HepG2 (cell line): ENCODE measurements around the gene ZNF71. TPM values are rescaled to one million over a fixed set of nuclear protein-coding genes. Genes with fewer than 3 reads are reported as not detected.

Experiments used
- ATAC-seq: fragments of 200-7000 bp; cut with Tn5 transposase; 3 replicates; pipeline ENCODE4 v1.9.1; 2020; ENCODE audit warnings: mild to moderate bottlenecking, moderate library complexity
- BruUV-seq: library from RNA; stranded (reverse); fragments of 400-500 nt; replicated peaks from 2 replicates; lab custom pipeline; 2021; lab: Mats Ljungman, UMichigan
- CTCF ChIA-PET: fragments of 300-600 bp; formaldehyde crosslinking; extraction: SDS; loops from one replicate; lab custom pipeline; 2021; ENCODE audit warnings: low total read pairs, inconsistent platforms, low intra/inter-chr PET ratio; lab: Yijun Ruan, JAX
- POLR2A ChIA-PET: fragments of 350-600 bp; sonication (Branson Sonifier 250); formaldehyde crosslinking; loops from one replicate; lab custom pipeline; 2020; ENCODE audit warnings: antibody characterized with exemption, inconsistent platforms; lab: Yijun Ruan, JAX
- DNase-seq: peaks from one replicate; pipeline ENCODE4 v3.0.0-alpha.2; 2015; ENCODE audit warnings: low spot score
- FAIRE-seq: peaks from 3 replicates; lab custom pipeline; 2011; peaks lifted over from hg19 to GRCh38; lab: Jason Lieb, UNC
- H2AFZ ChIP-seq: one replicate; pipeline ENCODE4 v1.6.1; 2011; ENCODE audit warnings: low read length, inconsistent platforms
- H3K27ac ChIP-seq: fragments of 300-600 bp; 3 replicates; pipeline ENCODE4 v1.8.0; 2011; ENCODE audit warnings: mixed run types, mild to moderate bottlenecking, mixed read lengths, low read length, inconsistent platforms; ENCODE audit not compliant: insufficient read depth; ENCODE audit errors: extremely low read length
- H3K27me3 ChIP-seq, 2 experiments: fragments of 200-600 bp in 1 of 2; 2 replicates in 1 of 2; 3 replicates in 1 of 2; pipeline versions ENCODE4 v1.6.0 to v1.8.0; 2011; ENCODE audit warnings: low read length in 2 of 2, mild to moderate bottlenecking in 2 of 2, moderate library complexity in 2 of 2, inconsistent platforms in 1 of 2; ENCODE audit not compliant: insufficient read depth in 2 of 2, control insufficient read depth in 1 of 2
- H3K36me3 ChIP-seq, 2 experiments: fragments of 200-600 bp in 1 of 2; replicated peaks in 1 of 2; 2 replicates in 1 of 2; 3 replicates in 1 of 2; pipeline versions ENCODE4 v1.5.1 to v1.8.0; 2011; ENCODE audit warnings: low read length in 2 of 2, inconsistent platforms in 1 of 2; ENCODE audit not compliant: insufficient read depth in 2 of 2, control insufficient read depth in 1 of 2
- H3K4me1 ChIP-seq: 2 replicates; pipeline ENCODE4 v1.5.1; 2012; ENCODE audit warnings: low read length, inconsistent platforms; ENCODE audit not compliant: insufficient read depth
- H3K4me2 ChIP-seq: 2 replicates; pipeline ENCODE4 v1.6.0; 2011; ENCODE audit warnings: low read depth, low read length, inconsistent platforms
- H3K4me3 ChIP-seq, 3 experiments: fragments of 200-600 bp in 1 of 3; sonication (generic), shearing (Covaris generic) in 1 of 3; replicated peaks in 1 of 3; 2 replicates each; pipeline ENCODE4 v1.5.1; 2011 to 2016; ENCODE audit warnings: low read length in 3 of 3, inconsistent platforms in 2 of 3, low read depth in 2 of 3, mild to moderate bottlenecking in 2 of 3, control low read depth in 1 of 3, mixed read lengths in 1 of 3; ENCODE audit not compliant: insufficient read depth in 1 of 3
- H3K79me2 ChIP-seq: one replicate; pipeline ENCODE4 v1.6.1; 2011; ENCODE audit warnings: low read length, inconsistent platforms; ENCODE audit not compliant: insufficient read depth
- H3K9ac ChIP-seq: 2 replicates; pipeline ENCODE4 v1.6.0; 2011; ENCODE audit warnings: mild to moderate bottlenecking, low read depth, low read length, inconsistent platforms; ENCODE audit not compliant: insufficient read depth
- H3K9me3 ChIP-seq: 2 replicates; pipeline ENCODE4 v1.5.1; 2012; ENCODE audit warnings: mild to moderate bottlenecking, low read length
- H4K20me1 ChIP-seq: 2 replicates; pipeline ENCODE4 v1.6.0; 2011; ENCODE audit warnings: inconsistent platforms, mild to moderate bottlenecking, low read length, moderate library complexity; ENCODE audit not compliant: insufficient read depth
- ATF7-NPFF ChIP-seq: sonication (generic); formaldehyde crosslinking; IDR thresholded peaks from 2 replicates; pipeline ENCODE4 v1.8.1; 2023; ENCODE audit warnings: mild to moderate bottlenecking, low read depth, missing genetic modification reagents, moderate library complexity
- CCDC6 ChIP-seq: sonication (generic); formaldehyde crosslinking; IDR thresholded peaks from 2 replicates; pipeline ENCODE4 v1.8.1; 2022; ENCODE audit warnings: mild to moderate bottlenecking, missing genetic modification reagents, moderate library complexity
- DR1 ChIP-seq: sonication (generic); formaldehyde crosslinking; IDR thresholded peaks from 2 replicates; pipeline ENCODE4 v1.8.0; 2021; ENCODE audit warnings: mild to moderate bottlenecking, missing genetic modification reagents, inconsistent platforms
- JUN ChIP-seq: sonication (generic); formaldehyde crosslinking; IDR thresholded peaks from 2 replicates; pipeline ENCODE4 v1.4.0; 2020; ENCODE audit warnings: mild to moderate bottlenecking, missing genetic modification reagents
- JUNB ChIP-seq: sonication (generic); formaldehyde crosslinking; IDR thresholded peaks from 2 replicates; pipeline ENCODE4 v1.8.0; 2022; ENCODE audit warnings: missing genetic modification reagents, mild to moderate bottlenecking, borderline replicate concordance
- MTA3 ChIP-seq: sonication (generic); formaldehyde crosslinking; IDR thresholded peaks from 2 replicates; pipeline ENCODE4 v1.4.0; 2020; ENCODE audit warnings: missing genetic modification reagents
- MTF1 ChIP-seq: sonication (generic); formaldehyde crosslinking; IDR thresholded peaks from 2 replicates; pipeline ENCODE4 v1.5.0; 2020; ENCODE audit warnings: missing genetic modification reagents
- MYPOP ChIP-seq: sonication (generic); formaldehyde crosslinking; IDR thresholded peaks from 2 replicates; pipeline ENCODE4 v1.8.1; 2023; ENCODE audit warnings: mild to moderate bottlenecking, moderate library complexity, missing genetic modification reagents
- NBN ChIP-seq: fragments of 450-650 bp; conservative IDR thresholded peaks from 2 replicates; pipeline ENCODE4 v1.6.1; 2017
- NFAT5 ChIP-seq: sonication (generic); formaldehyde crosslinking; IDR thresholded peaks from 2 replicates; pipeline ENCODE4 v1.4.0; 2020; ENCODE audit warnings: missing genetic modification reagents
- NONO ChIP-seq, 2 experiments: fragments of 450-650 bp in 1 of 2; sonication (generic) in 1 of 2; formaldehyde crosslinking in 1 of 2; IDR thresholded peaks in 1 of 2; conservative IDR thresholded peaks in 1 of 2; 2 replicates each; pipeline versions ENCODE4 v1.6.1 to v1.8.0; 2017 to 2022; ENCODE audit warnings: mild to moderate bottlenecking in 1 of 2, missing genetic modification reagents in 1 of 2, moderate library complexity in 1 of 2
- SP2 ChIP-seq: sonication (generic); formaldehyde crosslinking; IDR thresholded peaks from 2 replicates; pipeline ENCODE4 v1.5.1; 2020; ENCODE audit warnings: mild to moderate bottlenecking, missing genetic modification reagents
- ZFX ChIP-seq: sonication (generic); formaldehyde crosslinking; IDR thresholded peaks from 2 replicates; pipeline ENCODE4 v1.4.0; 2020; ENCODE audit warnings: mild to moderate bottlenecking, low read depth, missing genetic modification reagents, moderate library complexity
- ZNF17 ChIP-seq: sonication (generic); formaldehyde crosslinking; IDR thresholded peaks from 2 replicates; pipeline ENCODE4 v1.5.0; 2020; ENCODE audit warnings: mild to moderate bottlenecking, missing genetic modification reagents
- ZNF414 ChIP-seq: sonication (generic); formaldehyde crosslinking; IDR thresholded peaks from 2 replicates; pipeline ENCODE4 v1.5.0; 2020; ENCODE audit warnings: missing genetic modification reagents
- ZNF501 ChIP-seq: sonication (generic); formaldehyde crosslinking; IDR thresholded peaks from 2 replicates; pipeline ENCODE4 v1.5.1; 2020; ENCODE audit warnings: mild to moderate bottlenecking, moderate library complexity, missing genetic modification reagents
- ZNF737 ChIP-seq: sonication (generic); formaldehyde crosslinking; IDR thresholded peaks from 2 replicates; pipeline ENCODE4 v1.5.0; 2020; ENCODE audit warnings: missing genetic modification reagents, mild to moderate bottlenecking, borderline replicate concordance
- ZNF747 ChIP-seq: sonication (generic); formaldehyde crosslinking; IDR thresholded peaks from 2 replicates; pipeline ENCODE4 v1.8.1; 2023; ENCODE audit warnings: missing genetic modification reagents, mild to moderate bottlenecking, borderline replicate concordance
- ZNF850 ChIP-seq: sonication (generic); formaldehyde crosslinking; conservative IDR thresholded peaks from 2 replicates; pipeline ENCODE4 v1.9.0; 2021; ENCODE audit warnings: mild to moderate bottlenecking, missing genetic modification reagents
- WGBS: methylation state at CpG from one replicate; pipeline ENCODE4 v1.1.6; 2017; ENCODE audit warnings: low lambda C conversion rate; 5-methylcytosine and 5-hydroxymethylcytosine counted together
- in situ Hi-C: cut with HindIII; loops from 2 replicates; pipeline ENCODE4 v1.10.0; 2017; ENCODE audit warnings: low pct_unique_long_range_greater_than_20kb; ENCODE audit not compliant: extremely low pct_ligation_motif_present
- intact Hi-C: fragments of 100-400 bp; cut with micrococcal nuclease; formaldehyde crosslinking; loops from one replicate; pipeline ENCODE4 v1.10.0; 2022; ENCODE audit not compliant: unreplicated experiment
- polyA plus RNA-seq, 8 experiments: library from polyadenylated mRNA; depleted of rRNA in 3 of 8; stranded (reverse) in 7 of 8; unstranded in 1 of 8; fragments of >200 nt; fragmentation: Illumina TruSeq in 4 of 8; extraction: Trizol in 4 of 8; gene quantifications; 2 replicates each; pipeline versions ENCODE4 v1.2.1 to v1.2.3, GENCODE V29; 2011 to 2016; ENCODE audit warnings: low read depth in 4 of 8, missing spikeins in 1 of 8, mixed read lengths in 1 of 8; ENCODE audit not compliant: insufficient read depth in 1 of 8
- total RNA-seq, 5 experiments: library from RNA; depleted of rRNA; stranded (reverse); fragments of >200 nt; fragmentation: Illumina TruSeq; extraction: Trizol; gene quantifications; 2 replicates each; pipeline ENCODE4 v1.2.3, GENCODE V29; 2016; ENCODE audit warnings: low read depth in 1 of 5

ZNF71 gene
- total and polyA plus RNA-seq, 2 of the 13 experiments (the other 11 are each of a cell fraction or from before 2014, with no cell fraction given) = 2.2 to 4.4 TPM

GRCh38 chr19:56595548-56595899, 422 bp downstream of the ZNF71 start:
- H3K36me3 ChIP-seq = no peaks in the 10 kb centered on the region
- no peaks in the 10 kb centered on the region; a peak in 1 of 5 replicates for H3K27me3 ChIP-seq
- peak overlapping the region; percentile 97 for H3K4me2 ChIP-seq
- DNase-seq (no peak), ATAC-seq (peak; percentile 71), FAIRE-seq (peak; percentile 63)
- peak overlapping the region; percentile 78 for H2AFZ ChIP-seq
- H3K4me1 ChIP-seq = peaks cover 17% of the 10 kb centered on the region
- H3K9ac ChIP-seq = peak overlapping the region; percentile 85
- intact Hi-C loops (no loop called here), in situ Hi-C loops (no loop called here)
- peak overlapping the region; percentile 66 to 100 (median 100) for H3K4me3 ChIP-seq
- peaks cover 9% of the 10 kb centered on the region for H3K79me2 ChIP-seq
- peak overlapping the region; percentile 48 for H3K27ac ChIP-seq
- H4K20me1 ChIP-seq = no peaks in the 10 kb centered on the region
- CTCF ChIA-PET = no interaction called here
- no TSS peak for BruUV-seq
- WGBS = 2% methylated on average over 4 of the region's 4 CpGs
- peaks cover 22% of the 10 kb centered on the region for H3K9me3 ChIP-seq
- POLR2A ChIA-PET = interaction anchor here (1.0 kb wide), 1 partner anchor 1086 kb away, joined by 3 read pairs; the partner anchor contains the start of gene ZNF551
- TF ChIP-seq ZNF850 (CRISPR knock-in tag) (no peak), ZNF501 (CRISPR knock-in tag) (no peak), NBN (0 out of 2 replicates have a peak, but pooled peaks have one; percentile 40), JUNB (CRISPR knock-in tag) (peak; percentile 59; the same call in 1 of the 2 replicates), ZNF17 (CRISPR knock-in tag) (no peak), CCDC6 (CRISPR knock-in tag) (0 out of 2 replicates have a peak, but pooled peaks have one; percentile 2), DR1 (CRISPR knock-in tag) (no peak), ZFX (CRISPR knock-in tag) (peak; percentile 28; the same call in 1 of the 2 replicates), MYPOP (peak; percentile 44; the same call in 1 of the 2 replicates), NFAT5 (CRISPR knock-in tag) (no peak), NONO (IDR thresholded peaks at IDR 0.05) (no peak), NONO (CRISPR knock-in tag; conservative IDR thresholded peaks at IDR 0.05) (0 out of 2 replicates have a peak, but pooled peaks have one; percentile 1), ZNF414 (CRISPR knock-in tag) (0 out of 2 replicates have a peak, but pooled peaks have one; percentile 63), ATF7-NPFF (CRISPR knock-in tag) (0 out of 2 replicates have a peak, but pooled peaks have one; percentile 12), ZNF737 (CRISPR knock-in tag) (no peak), JUN (no peak), ZNF747 (no peak), MTF1 (CRISPR knock-in tag) (no peak), MTA3 (CRISPR knock-in tag) (no peak), SP2 (CRISPR knock-in tag) (no peak)
